Hematopoietic multipotent progenitor cell (in vitro differentiated cells): ENCODE results near the gene TMPO. TPM values are rescaled to one million over a fixed set of nuclear protein-coding genes. Genes with fewer than 3 reads are reported as not detected.
"Not testable (repeated sequence)": the region's sequence is repeated elsewhere in the genome, so short reads cannot be mapped to it uniquely, and the experiment has no call there.

ENCODE experiments used
- DNase-seq, 3 donors: peaks; one replicate each; pipeline ENCODE4 v3.0.0-alpha.2; 2011 to 2015; ENCODE audit warnings: low read depth in 2 of 3, low spot score in 2 of 3
- small RNA-seq: library from RNA; depleted of rRNA; stranded (forward); fragments of <200 nt; gene quantifications from one replicate; pipeline ENCODE3, GENCODE V24; 2012
- total RNA-seq: library from RNA; depleted of rRNA; stranded (reverse); fragments of >200 nt; gene quantifications from one replicate; pipeline ENCODE4 v1.2.3, GENCODE V29; 2012

The TMPO gene
- total RNA-seq, 1 donor = 66.0 TPM

DNA sequence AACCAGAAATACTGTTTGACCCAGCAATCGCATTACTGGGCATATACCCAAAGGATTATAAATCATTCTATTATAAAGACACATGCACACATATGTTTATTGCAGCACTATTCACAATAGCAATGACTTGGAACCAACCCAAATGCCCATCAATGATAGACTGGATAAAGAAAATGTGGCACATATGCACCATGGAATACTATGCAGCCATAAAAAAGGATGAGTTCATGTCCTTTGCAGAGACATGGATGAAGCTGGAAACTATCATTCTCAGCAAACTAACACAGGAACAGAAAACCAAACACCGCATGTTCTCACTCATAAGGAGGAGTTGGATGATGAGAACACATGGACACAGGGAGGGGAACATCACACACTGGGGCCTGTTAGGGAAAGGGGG, 61.4 kb downstream of the TMPO start:
- DNase-seq = not testable (repeated sequence)

DNA sequence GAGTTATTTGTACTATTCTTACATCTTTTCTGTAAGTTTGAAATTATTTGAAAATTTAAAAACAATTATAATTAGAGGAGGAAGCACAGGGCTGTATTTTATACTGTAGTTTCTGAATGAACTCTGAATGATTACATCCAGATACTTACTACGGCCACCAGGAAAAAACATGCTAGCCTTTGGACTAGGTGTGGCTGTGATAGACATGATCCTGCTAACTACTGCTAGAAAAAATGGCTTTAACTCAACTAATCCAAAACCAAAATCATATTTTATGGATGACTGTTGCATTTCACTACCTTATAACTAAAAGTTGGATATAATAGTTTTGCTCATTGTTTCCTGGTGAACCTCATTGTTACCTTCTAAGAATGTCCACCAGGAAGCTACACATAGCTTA, 63.0 kb downstream of the TMPO start:
- DNase-seq = no peak

DNA sequence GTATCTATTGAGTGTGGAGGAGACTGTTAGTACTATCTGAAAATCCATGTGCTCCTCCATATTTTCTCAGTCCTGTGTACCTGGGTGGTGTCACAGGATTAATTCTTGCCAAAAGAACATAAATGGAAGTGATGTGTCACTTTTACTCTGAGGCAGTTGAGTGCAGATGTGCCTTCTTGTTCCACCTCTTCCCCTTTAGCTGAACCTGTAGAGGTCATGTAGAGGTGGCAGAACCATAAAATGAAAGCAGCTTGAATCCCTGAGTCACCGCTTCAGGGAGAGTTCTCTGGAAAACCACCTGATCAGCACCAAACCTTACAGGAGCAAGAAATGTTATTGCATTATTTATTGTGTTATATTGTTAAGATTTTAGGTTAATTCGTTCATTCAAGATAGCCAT, 63.4 kb downstream of the TMPO start:
- DNase-seq = peak in 2 of 3 donors; percentile 9 to 26

DNA sequence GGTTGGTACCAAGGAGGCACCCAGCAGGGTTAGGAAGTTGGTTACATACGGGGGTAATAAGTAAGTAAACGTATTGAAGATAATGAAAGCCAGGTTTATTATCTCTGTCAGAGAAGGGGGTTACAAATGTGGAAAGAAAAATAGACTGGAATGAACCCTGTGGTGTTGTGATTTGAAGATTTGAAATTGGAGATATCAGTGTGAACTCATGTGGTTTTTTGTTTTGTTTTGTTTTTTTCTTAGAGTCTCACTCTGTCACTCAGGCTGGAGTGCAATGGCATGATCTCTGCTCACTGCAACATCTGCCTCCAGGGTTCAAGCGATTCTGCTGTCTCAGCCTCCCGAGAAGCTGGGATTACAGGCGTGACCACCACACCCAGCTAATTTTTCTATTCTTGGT, 64.0 kb downstream of the TMPO start:
- DNase-seq = no peak

DNA sequence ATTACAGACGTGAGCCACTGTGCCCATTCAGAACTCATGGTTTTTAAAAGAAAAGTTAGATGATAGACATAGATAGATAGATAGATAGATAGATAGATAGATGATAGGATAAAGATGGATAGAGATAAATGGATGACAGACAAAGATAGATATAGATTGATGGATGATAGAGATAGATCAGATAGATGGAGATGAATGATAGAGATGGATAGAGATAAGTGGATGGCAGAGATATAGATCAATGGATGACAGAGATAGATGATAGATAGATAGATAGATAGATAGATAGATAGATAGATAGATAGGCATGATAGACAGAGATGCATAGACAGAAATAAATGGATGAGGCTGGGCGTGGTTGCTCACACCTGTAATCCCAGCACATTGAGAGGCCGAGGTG, 64.4 kb downstream of the TMPO start:
- DNase-seq = no peak

DNA sequence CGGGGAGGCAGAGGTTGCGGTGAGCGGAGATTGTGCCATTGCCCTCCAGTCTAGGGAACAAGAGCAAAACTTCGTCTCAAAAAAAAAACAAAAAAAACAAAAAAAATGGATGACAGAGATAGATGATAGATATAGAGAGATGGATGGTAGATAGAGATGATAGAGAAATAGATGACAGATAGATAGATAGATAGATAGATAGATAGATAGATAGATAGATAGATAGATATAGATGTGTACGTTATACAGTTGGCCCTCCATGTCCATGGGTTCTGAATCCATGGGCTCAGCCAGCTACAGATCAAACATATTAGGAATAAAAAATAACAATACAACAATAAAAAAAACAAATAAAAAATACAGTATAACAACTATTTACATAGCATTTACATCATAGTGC, 65.3 kb downstream of the TMPO start:
- DNase-seq = no peak

DNA sequence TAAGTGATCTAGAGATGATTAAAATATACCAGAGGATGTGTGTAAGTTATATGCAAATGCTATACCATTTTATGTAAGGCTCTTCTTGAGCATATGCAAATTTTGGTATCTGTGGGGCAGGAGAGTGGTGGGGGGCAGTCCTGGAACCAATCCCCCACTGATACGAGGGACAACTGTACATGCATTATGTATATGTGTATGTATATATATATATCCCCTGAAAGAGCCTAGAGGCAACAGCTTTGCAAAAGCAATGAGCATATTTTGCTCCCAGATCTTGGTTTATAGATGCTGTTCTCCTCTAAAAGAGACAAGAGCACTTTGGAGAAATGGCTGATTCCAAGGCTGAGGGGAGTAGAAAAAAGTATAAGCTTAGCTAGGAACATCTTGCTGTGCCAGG, 65.7 kb downstream of the TMPO start:
- no peak for DNase-seq

DNA sequence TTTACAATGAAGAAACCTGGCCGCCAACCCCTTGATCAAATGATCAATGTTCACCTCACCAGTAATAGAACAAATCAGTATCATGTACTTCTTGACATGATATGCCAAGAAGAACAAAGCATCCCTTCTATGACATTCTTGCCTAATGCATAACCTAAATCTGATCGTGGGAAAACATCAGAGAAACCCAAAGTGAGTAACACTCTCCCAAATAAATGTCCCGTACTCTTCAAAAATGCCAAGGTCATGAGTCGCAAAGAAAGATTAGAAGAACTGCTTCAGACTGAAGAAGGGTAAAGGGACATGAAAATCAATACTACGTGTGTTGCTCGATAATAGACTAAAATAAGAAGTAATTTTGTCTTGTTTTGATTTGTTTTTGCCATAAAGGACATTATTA, 66.7 kb downstream of the TMPO start:
- no peak for DNase-seq

DNA sequence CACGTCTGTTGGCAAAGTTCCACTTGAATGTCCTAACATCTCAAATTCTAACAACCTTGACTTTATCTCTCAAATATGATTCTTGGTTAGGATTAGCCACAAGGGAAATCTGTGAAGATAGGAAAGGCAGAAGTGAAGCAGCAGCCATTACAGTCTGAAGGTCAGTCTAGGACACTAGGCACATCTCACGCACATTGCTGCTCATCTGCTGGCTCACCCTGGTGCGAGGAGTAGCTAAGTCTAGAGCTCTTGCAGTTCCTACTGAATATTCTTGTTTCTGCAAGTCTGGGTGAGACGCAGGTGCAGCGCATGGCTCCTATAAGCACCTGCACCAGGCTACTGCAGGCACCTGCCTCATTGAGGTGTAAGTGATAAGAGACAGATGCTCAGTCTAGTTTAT, 71.7 kb downstream of the TMPO start:
- no peak for DNase-seq

DNA sequence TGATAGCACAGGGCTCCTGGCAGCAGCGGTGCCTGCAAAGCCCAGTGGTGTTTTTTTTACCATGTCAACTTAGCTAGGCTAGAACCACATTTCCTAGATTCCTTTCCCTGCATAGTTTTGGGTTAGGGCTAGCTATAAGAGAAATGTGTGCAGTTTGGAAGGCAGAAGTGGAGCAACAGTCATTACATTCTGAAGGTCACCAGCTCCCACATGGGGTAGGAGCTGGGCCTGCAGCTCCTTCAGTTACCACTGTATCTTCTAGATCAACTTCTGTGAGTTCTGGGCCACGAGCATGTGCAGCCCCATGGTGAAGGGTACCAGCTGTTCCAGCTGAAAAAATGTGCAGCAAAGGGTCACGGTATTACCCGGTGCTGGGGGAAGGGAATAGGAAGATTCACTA, 75.8 kb downstream of the TMPO start:
- no peak for DNase-seq

DNA sequence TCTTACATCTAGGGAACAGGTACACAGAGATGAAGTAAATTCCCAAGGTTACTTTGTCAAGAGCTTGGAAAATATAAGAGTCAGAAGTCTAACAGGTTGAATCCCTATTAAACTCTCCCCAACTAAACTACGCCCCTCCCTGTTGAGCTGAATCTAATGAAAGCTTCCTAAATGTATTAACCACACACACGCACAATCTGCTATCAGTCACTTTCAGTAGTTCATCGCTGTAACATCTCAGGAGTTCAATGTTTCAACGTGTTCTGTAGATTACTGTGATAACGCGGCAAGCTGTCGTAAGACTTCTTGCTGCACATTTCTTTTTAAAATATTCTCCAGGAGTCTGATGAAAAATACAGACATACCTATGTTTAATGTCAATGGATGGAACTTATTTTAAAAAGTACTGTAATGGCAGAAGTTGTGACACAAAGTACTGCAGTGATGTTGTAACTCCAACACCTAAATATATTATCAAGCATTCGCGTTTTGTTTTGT, 77.5 kb downstream of the TMPO start:
- DNase-seq = no peak

DNA sequence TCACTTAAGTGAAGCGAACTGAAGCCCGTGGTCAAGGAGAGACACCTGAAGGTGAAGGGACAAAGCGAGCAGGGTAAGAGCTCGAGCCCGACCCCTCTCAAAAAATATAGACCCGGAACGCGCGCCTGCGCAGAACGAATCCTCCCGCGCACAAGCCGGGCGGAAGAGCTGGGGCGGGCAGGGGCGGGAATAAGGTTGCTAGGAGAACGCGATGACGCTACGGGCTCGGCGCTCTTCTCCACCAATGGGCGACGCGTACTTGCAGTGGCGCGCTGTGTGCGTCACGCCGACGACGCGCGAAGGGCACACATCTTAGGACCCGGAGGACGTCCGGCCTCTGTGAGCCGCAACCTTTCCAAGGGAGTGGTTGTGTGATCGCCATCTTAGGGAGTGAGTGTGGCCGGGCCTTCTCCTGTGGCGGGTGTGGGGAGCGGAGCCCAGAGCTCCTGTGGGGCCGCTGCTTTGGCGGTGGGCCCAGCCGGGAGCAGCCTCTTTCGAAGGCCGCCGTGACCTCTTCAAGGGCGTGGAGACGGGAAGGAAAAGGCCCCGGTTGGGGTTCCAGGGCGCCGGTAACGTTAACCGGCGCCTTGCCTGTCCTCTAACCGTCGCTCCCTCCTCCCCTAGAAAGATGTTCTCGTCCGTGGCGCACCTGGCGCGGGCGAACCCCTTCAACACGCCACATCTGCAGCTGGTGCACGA, 78.1 kb downstream of the TMPO start, which contains the start of gene SLC25A3:
TSS of gene SLC25A3 (plus strand) at position 336 of the 699 bp plus-strand sequence. CDS start at position 629, 293 bp downstream.
- peak; percentile 98 to 99 (median 99) for DNase-seq

DNA sequence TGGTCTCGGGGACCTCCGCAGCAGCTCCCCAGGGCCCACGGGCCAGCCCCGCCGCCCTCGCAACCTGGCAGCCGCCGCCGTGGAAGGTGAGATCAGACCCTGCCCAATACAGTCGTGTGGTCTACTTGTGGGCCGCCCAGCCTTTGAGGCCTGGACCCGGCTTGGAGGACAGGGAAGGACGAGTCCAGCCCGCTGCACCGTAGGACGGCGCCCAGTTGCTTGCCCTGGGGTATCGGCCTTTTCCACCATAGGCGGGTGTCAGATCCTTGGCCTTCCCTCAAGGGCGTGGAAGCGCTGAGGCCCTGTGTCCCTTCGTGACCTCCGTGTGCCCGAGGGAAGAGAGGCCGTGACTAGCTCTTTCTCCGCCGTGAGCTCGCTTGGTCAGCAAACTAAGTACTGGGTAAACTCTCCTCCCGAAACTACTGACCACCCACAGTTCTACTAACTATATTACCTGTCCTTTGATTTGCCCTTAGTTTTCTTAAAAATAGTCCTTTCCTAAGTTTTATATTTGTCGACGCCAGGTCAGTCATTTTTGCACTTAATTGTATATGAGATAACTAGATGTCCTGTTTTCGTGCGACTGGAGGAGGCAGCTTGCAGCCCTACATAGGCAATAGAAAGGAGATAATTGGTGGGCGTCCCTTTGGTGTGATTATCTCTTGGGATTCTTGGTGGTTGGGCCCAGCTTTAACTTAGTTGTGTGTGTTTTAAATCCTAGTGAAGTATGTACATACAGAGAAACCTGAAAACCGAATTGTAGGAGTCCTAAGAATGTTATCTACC, 78.9 kb downstream of the TMPO start:
- DNase-seq = peak in 2 of 3 donors; percentile 7 to 13

DNA sequence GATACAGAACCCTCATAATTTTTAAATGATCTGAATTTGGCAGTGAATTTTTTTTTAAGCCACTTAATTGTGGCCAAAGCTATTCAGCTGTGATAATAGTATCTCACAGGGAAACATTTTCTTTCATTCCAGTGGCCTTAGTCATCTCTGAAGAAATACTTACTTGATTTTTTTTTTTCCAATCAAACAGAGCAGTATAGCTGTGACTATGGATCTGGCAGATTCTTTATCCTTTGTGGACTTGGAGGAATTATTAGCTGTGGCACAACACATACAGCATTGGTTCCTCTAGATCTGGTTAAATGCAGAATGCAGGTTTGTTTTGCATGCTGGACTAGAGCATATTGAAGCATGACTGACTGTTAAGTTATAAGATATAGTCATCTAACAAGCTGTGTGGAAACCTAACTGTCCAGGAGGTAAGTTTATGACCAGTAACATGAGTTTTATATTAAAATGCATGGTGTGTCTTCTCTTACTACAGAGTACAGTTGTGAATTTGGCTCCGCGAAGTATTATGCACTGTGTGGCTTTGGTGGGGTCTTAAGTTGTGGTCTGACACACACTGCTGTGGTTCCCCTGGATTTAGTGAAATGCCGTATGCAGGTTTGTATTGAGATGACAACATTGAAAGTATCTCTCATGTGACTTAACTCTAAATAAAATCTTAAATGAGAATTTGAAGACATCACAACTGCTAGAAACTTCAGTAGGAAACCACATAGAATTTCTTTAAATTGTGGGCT, 80.0 kb downstream of the TMPO start:
- DNase-seq = no peak

DNA sequence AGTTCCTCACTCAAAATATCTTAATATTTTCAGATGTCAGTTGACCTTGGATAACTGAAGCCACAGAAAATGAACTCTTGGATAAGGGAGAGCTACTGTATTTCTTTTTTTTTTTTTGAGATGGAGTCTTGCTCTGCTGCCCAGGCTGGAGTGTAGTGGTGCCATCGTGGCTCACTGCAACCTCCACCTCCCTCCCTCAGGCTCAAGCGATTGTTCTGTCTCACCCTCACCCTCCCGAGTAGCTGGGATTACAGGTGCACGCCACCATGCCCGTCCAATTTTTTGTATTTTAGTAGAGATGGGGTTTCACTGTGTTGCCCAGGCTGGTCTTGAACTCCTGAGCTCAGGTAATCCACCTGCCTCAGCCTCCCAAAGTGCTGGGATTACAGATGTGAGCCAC, 81.9 kb downstream of the TMPO start:
- not testable (repeated sequence) for DNase-seq

Small RNAs within 50 kb of the gene (small RNA-seq; reads per million reads assigned to genes)
- 82.1 reads per million, percentile 97 among the genes with 10 or more reads in this experiment for gene SNORA53

Other genes starting within 250 kb of the TMPO start
- 631 TPM for gene SLC25A3, start 78.1 kb downstream of the TMPO start, total RNA-seq
- 6.2 TPM for gene IKBIP, start 129.2 kb downstream of the TMPO start, total RNA-seq
- 10.2 TPM for gene APAF1, start 129.7 kb downstream of the TMPO start, total RNA-seq